ENCODE data around the gene PNMA6A.
"Not testable (repeated sequence)": the region's sequence is repeated elsewhere in the genome, so short reads cannot be mapped to it uniquely, and the experiment has no call there.

The PNMA6A gene

DNA sequence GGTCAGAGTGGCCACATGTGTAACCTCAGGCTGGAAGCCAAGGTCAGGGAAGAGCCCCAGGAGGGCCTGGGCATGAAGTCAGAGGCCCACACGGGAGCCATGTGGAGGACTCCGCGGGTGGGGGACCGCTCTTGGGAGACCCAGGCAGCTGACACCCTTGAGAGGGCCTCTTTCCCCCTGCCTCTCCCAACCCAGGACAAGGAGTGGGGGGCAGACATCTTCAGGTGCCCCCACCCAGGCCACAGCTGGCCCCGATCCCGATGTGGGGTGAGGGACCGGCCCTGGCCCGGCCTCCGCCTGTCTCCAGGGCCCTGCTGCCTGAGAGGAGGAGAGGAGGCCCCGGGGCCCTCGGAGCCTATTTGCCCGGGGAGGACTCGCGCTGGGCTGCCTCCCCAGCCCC, 3.1 kb downstream of the PNMA6A start:
- no peak for DNase-seq (ENCODE audit: low spot score)

GRCh38 chrX:153077437-153078135, 5.3 kb downstream of the PNMA6A start:
- DNase-seq (ENCODE audit: low spot score), result not testable (repeated sequence)

DNA sequence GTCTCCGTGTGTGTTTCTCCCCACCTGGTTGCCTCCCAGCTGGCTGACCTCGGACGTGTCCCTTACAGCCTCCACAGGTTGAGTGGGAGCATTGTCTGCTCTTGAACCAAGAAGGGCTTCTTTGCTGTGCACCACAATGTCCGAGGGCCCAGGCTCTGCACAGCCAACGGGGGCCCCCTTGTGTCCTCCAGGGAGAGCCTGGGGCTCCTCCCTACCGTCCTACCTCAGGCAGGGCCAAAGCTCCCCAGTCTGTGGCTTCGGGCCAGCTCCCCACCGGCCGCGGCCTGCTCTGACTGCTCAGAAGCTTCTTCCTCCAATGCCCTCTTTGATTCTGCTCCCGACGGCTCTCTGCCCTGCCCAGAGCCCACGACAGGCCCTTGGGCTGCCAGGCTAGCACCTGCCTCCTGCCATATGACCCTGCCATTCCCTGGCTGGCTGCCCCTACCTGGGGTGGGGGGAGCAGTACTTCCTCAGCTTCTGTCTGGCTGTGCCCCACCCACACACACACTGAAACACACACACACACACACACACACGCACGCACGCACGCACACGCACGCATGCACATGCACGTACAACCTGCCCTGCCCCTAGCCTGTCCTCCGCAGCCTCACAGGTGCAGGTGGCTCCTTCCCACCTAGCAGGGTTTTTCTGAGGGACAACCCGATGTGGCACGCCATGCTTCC, 11.1 kb downstream of the PNMA6A start:
- DNase-seq (ENCODE audit: low spot score), result not testable (repeated sequence)

- no peak for DNase-seq (ENCODE audit: low spot score)
These were observed 30.2 kb downstream of the PNMA6A start for GRCh38 chrX:153102418-153102817.

GRCh38 chrX:153104959-153105358, 32.7 kb downstream of the PNMA6A start:
- not testable (repeated sequence) for DNase-seq (ENCODE audit: low spot score)

GRCh38 chrX:153106092-153106801, 34.0 kb downstream of the PNMA6A start:
- not testable (repeated sequence) for DNase-seq (ENCODE audit: low spot score)

GRCh38 chrX:153110735-153111134, 38.5 kb downstream of the PNMA6A start:
- DNase-seq (ENCODE audit: low spot score), result not testable (repeated sequence)

DNA sequence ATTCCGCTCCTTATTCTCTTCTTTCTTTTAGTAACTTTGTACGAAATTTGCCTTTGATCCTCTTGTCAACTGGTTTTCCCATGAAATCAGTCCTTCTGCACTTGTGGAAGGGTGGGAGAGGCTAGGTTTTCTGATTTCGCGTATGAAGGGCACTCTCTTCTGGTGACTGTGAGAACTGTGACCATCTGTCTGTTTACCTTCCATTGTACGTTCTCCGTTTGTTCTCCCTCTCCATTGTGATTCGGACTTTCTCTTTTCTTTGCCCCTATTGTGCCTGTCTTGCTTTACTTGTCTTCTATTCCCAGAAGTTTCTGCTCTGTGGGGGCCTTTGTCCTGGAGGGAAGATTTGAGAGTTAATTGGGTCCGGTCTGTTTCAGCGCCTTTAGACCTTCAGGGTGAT, 41.6 kb downstream of the PNMA6A start:
- DNase-seq (ENCODE audit: low spot score), result not testable (repeated sequence)

- not testable (repeated sequence) for DNase-seq (ENCODE audit: low spot score)
These were observed 45.5 kb downstream of the PNMA6A start for GRCh38 chrX:153117754-153118153.

DNA sequence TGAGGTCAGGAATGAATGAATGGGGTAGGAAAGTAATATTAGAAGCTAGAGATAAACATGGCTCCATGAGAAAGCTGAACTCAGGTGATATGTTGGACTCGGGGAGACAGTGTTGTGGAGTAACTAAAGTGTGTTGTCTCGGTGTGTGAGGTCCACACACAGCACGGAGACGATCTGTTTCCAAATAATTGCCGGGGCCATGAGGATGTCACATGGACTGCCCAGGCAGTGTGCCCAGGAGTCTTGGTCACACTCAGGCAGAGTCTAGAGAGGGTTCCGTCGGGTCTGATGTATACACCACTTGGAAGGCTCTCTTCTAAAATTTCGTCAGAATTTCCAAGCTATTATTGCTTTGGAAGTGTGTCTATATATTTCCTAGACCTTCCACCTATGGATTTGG, 48.0 kb downstream of the PNMA6A start:
- DNase-seq (ENCODE audit: low spot score), result not testable (repeated sequence)

DNA sequence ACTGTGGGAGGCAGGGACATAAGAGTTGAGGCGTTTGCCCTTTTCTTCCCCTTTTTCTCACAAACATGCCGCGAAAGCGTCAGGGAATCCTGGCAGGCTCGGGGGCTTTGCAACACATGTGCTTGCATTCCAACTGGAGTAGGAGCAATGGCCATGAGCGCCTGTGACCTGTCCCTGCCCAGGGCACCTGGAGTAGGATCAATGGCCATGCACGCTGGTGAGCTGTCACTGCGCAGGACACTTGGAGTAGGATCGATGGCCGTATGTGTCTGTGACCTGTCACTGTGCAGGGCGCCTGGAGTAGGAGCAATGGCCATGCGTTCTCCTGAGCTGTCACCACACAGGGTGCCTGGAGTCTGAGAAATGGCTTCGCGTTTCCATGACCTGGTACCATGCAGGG, 51.2 kb downstream of the PNMA6A start:
- DNase-seq (ENCODE audit: low spot score), result not testable (repeated sequence)

Data from globus pallidus (tissue), 1 donor.